ENCODE data around the gene SHMT1.

- no peak for TF ChIP-seq CTCF (optimal IDR thresholded peaks at IDR 0.05 in 1 of 3, IDR thresholded peaks at IDR 0.05 in 1 of 3, conservative IDR thresholded peaks at IDR 0.05 in 1 of 3; ENCODE audit: extremely low read depth in 1 of 3, insufficient read depth in 2 of 3, low read length in 3 of 3)
- TF ChIP-seq EZH2 (IDR thresholded peaks at IDR 0.05; ENCODE audit: low read length), result no peak
These were observed 18.5 kb upstream of the SHMT1 start for GRCh38 chr17:18381953-18382245.
